Activated T-cell treated with anti-CD3 and anti-CD28 coated beads, Interleukin-2, amount 50 U/mL, for 4 hours (primary cell): ENCODE measurements around the gene ACTMAP. TPM values are rescaled to one million over a fixed set of nuclear protein-coding genes. Genes with fewer than 3 reads are reported as not detected.
"Not testable (repeated sequence)": the region's sequence is repeated elsewhere in the genome, so short reads cannot be mapped to it uniquely, and the experiment has no call there.

ENCODE experiments used
- ATAC-seq, 2 donors: fragments of 200-7000 bp; cut with Tn5 transposase; one replicate each; pipeline ENCODE4 v1.10.0; 2021
- DNase-seq: peaks from one replicate; pipeline ENCODE4 v3.0.0-alpha.2; 2020
- H3K27me3 Mint-ChIP-seq: one replicate; pipeline ENCODE4 v1.8.0; 2021; ENCODE audit warnings: low read depth, mixed read lengths
- H3K36me3 Mint-ChIP-seq: one replicate; pipeline ENCODE4 v1.8.0; 2022; ENCODE audit warnings: mixed read lengths; ENCODE audit not compliant: insufficient read depth
- H3K4me1 Mint-ChIP-seq: one replicate; pipeline ENCODE4 v1.8.0; 2021; ENCODE audit warnings: low read depth, mixed read lengths
- H3K4me3 Mint-ChIP-seq: one replicate; pipeline ENCODE4 v1.8.0; 2021; ENCODE audit warnings: mild to moderate bottlenecking, moderate library complexity, mixed read lengths
- H3K9me3 Mint-ChIP-seq: one replicate; pipeline ENCODE4 v1.8.0; 2021; ENCODE audit warnings: mixed read lengths
- total RNA-seq, 3 donors: library from RNA; stranded (reverse); gene quantifications; one replicate each; pipeline ENCODE4 v1.2.1, GENCODE V29; 2021

ACTMAP gene
- total RNA-seq, 3 donors from 2014 or later, result 7.4 to 11.4 (median 7.7) TPM

DNA sequence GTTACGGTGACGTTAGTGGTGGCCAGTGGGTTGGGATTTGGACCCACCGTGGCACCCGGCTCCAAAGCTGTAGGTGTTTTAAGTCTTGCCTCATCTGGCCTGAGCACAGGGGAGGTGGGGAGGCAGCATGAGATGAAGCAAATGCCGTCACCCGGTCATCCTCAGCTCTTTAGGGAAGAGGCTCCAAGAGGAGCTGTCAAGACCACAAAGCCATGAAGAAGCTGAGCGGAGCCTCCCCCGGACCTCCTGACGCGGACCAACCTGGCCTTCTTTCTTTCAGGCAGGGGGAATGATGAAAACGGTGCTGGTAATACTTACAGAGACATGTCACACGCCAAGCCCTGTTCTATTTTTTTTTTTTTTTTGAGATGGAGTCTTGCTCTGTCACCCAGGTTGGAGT, 7.4 kb downstream of the ACTMAP start:
- Mint-ChIP-seq H3K36me3 (peaks cover 3% of the 10 kb centered on the region), H3K4me3 (no peak overlapping the region), H3K9me3 (no peaks in the 10 kb centered on the region), H3K4me1 (no peaks in the 10 kb centered on the region), H3K27me3 (no peaks in the 10 kb centered on the region)
- no peak for ATAC-seq
- DNase-seq, result no peak

- DNase-seq, result no peak
- Mint-ChIP-seq H3K9me3 (no peaks in the 10 kb centered on the region), H3K4me3 (no peak overlapping the region), H3K36me3 (peaks cover 5% of the 10 kb centered on the region), H3K27me3 (no peaks in the 10 kb centered on the region), H3K4me1 (no peaks in the 10 kb centered on the region)
- ATAC-seq, result no peak
Measured at GRCh38 chr19:40742477-40742876, 7.8 kb downstream of the ACTMAP start.

- H3K4me3 Mint-ChIP-seq, result no peak overlapping the region
- no peaks in the 10 kb centered on the region for H3K9me3 Mint-ChIP-seq
- H3K36me3 Mint-ChIP-seq, result peaks cover 6% of the 10 kb centered on the region
- no peaks in the 10 kb centered on the region for H3K4me1 Mint-ChIP-seq
- H3K27me3 Mint-ChIP-seq, result no peaks in the 10 kb centered on the region
- ATAC-seq (no peak), DNase-seq (no peak)
Measured at GRCh38 chr19:40741527-40742390, 8.5 kb downstream of the ACTMAP start.

DNA sequence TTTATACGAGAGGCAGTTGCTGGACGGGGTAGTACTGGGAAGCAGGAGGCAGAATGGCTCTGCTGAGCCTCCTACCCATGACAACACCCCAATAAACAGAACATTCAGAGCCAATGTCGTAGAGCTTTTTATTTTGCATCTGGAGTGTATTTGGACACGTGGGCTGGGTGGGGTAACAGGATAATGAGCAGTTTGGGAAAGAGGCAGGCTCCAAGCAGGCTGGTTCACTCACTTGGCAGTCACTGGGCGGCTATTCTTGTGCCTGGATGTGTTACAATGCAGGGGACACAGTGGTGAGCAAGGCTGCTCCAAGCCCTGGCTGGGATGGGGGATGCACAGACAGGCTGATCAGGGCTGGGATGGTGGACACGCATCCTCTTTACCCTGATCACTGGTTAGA, 9.5 kb downstream of the ACTMAP start:
- ATAC-seq (no peak), DNase-seq (no peak)
- no peaks in the 10 kb centered on the region for H3K9me3 Mint-ChIP-seq
- no peaks in the 10 kb centered on the region for H3K27me3 Mint-ChIP-seq
- H3K4me3 Mint-ChIP-seq, result no peak overlapping the region
- H3K4me1 Mint-ChIP-seq, result no peaks in the 10 kb centered on the region
- H3K36me3 Mint-ChIP-seq, result peaks cover 7% of the 10 kb centered on the region

DNA sequence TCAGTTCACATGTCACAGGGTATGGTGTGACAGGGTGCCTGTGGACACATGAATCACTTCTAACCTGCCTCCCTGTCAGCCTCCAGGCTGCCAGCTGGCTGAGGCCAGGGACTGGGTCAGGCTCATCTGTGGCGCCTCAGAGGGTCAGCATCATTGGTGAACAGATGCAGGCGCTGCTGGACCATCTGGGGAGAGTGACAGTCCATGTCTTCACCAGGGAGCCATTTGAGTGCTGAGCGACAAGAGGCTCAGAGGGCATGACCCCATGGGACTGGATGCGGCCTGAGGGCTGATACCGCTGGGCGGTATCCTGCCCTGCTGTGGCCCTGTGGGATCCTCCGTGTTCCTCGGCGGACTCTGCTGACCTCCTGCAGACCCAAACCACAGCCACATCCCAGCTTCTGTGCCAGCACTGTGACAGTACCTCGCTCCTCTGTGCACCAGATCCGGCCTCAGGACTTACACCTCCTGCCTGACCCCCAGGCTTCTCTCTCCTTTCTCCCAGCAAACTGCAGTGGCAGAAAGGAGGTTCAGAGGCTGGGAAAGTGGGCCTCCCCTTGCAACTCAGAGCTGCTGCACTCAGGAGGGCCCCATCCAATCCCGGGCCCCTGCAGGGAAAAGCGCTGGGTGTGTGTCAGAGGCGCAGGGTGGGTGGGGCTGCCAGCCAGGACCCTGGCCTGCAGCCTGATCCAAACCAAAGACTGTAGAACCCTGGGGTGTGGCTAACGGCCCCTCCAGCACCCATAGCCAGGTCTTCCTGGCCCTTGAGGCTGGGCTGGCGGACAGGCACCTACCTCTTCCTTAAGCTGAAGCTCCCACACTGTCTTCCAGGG, 10.2 kb downstream of the ACTMAP start:
- DNase-seq (no peak), ATAC-seq (no peak)
- Mint-ChIP-seq H3K4me1 (no peaks in the 10 kb centered on the region), H3K27me3 (no peaks in the 10 kb centered on the region), H3K4me3 (no peak overlapping the region), H3K36me3 (peaks cover 13% of the 10 kb centered on the region), H3K9me3 (no peaks in the 10 kb centered on the region)

DNA sequence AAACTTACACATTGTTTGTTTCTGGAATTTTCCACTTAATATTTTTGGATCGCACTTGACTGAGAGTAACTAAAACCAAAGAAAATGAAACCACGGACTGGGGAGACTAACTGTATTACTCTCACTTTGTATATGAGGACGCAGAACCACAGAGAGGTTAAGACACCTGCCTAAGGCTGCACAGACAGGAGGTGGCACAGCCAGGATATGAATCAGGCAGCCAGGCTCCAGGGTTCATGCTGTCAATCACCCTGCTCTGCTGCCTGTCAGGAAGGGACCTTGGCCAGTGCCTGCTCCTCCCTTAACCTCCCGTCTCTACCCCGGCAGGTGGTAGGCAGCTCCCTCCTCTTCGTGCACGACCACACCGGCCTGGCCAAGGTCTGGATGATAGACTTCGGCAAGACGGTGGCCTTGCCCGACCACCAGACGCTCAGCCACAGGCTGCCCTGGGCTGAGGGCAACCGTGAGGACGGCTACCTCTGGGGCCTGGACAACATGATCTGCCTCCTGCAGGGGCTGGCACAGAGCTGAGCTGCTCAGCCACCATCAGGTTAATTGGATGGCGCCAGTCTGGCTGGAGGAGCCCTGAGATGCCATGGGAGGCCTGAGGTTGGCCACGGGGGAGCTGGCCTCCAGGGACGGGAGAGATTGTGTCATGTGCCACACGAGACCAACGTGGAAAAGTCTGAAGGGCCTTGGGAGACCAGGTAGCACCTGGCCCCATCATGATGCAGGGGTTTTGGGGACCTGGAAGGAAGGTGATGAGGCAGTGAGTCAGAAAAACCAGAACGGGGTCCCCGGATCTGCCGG, 11.0 kb downstream of the ACTMAP start:
- Mint-ChIP-seq H3K27me3 (no peaks in the 10 kb centered on the region), H3K9me3 (no peaks in the 10 kb centered on the region), H3K4me1 (no peaks in the 10 kb centered on the region), H3K36me3 (peaks cover 18% of the 10 kb centered on the region), H3K4me3 (no peak overlapping the region)
- DNase-seq (no peak), ATAC-seq (no peak)

GRCh38 chr19:40737102-40737644, 13.1 kb downstream of the ACTMAP start:
- peaks cover 30% of the 10 kb centered on the region for H3K36me3 Mint-ChIP-seq
- DNase-seq (no peak), ATAC-seq (no peak)
- no peaks in the 10 kb centered on the region for H3K9me3 Mint-ChIP-seq
- no peaks in the 10 kb centered on the region for H3K27me3 Mint-ChIP-seq
- no peaks in the 10 kb centered on the region for H3K4me1 Mint-ChIP-seq
- H3K4me3 Mint-ChIP-seq, result no peak overlapping the region

GRCh38 chr19:40736661-40737060, 13.6 kb downstream of the ACTMAP start:
- H3K36me3 Mint-ChIP-seq, result peaks cover 30% of the 10 kb centered on the region
- H3K4me3 Mint-ChIP-seq, result no peak overlapping the region
- H3K9me3 Mint-ChIP-seq, result no peaks in the 10 kb centered on the region
- no peaks in the 10 kb centered on the region for H3K4me1 Mint-ChIP-seq
- H3K27me3 Mint-ChIP-seq, result no peaks in the 10 kb centered on the region
- ATAC-seq, result no peak
- no peak for DNase-seq

DNA sequence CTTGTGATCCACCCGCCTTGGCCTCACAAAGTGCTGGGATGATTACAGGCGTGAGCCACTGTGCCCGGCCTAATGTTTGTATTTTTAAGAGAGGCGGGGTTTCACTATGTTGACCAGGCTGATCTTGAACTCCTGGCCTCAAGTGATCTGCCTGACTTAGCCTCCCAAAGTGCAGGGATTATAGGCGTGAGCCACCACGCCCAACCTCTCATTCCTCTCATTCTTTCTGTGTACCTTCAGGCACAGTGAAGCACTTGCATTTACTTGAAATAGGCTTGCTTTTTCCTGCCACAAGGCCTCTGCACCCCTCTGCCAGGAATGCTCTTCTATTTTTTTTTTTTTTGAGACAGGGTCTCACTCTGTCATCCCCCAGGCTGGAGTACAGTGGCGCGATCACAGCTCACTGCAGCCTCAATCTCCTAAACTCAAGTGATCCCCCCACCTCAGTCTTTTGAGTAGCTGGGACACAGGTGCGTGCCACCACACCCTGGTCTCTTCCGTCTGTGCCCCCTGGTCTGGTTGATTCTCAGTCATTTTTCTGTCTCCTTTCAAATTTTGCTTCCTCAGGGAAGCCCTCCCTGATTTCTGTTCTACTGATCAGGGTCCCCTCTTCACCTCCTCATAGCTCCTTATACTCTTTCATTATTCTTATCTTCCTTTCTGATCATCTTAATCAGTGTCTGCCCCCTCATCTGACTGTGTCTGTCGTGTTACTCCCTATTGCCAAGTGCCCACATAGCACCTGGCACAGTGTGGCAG, 15.1 kb downstream of the ACTMAP start:
- H3K4me1 Mint-ChIP-seq, result no peaks in the 10 kb centered on the region
- no peaks in the 10 kb centered on the region for H3K9me3 Mint-ChIP-seq
- no peaks in the 10 kb centered on the region for H3K27me3 Mint-ChIP-seq
- ATAC-seq, result no peak
- peaks cover 37% of the 10 kb centered on the region for H3K36me3 Mint-ChIP-seq
- H3K4me3 Mint-ChIP-seq, result no peak overlapping the region
- no peak for DNase-seq

DNA sequence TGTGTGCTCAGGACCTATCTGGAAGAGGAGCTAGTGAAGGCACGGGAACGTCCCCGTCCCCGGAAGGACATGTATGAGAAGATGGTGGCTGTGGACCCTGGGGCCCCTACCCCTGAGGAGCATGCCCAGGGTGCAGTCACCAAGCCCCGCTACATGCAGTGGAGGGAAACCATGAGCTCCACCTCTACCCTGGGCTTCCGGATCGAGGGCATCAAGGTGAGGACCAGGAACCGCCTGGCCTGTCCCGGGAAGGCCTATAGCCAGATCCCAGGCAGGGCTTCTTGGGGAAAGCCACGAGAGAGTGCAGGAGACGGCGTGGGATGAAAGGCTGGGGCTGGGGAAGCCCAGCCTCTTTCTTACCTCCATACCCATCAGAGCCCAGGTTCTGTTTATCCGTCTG, 17.1 kb downstream of the ACTMAP start:
- DNase-seq, result no peak
- ATAC-seq, result no peak
- no peaks in the 10 kb centered on the region for H3K27me3 Mint-ChIP-seq
- H3K9me3 Mint-ChIP-seq, result no peaks in the 10 kb centered on the region
- H3K36me3 Mint-ChIP-seq, result peaks cover 36% of the 10 kb centered on the region
- H3K4me3 Mint-ChIP-seq, result no peak overlapping the region
- H3K4me1 Mint-ChIP-seq, result no peaks in the 10 kb centered on the region

DNA sequence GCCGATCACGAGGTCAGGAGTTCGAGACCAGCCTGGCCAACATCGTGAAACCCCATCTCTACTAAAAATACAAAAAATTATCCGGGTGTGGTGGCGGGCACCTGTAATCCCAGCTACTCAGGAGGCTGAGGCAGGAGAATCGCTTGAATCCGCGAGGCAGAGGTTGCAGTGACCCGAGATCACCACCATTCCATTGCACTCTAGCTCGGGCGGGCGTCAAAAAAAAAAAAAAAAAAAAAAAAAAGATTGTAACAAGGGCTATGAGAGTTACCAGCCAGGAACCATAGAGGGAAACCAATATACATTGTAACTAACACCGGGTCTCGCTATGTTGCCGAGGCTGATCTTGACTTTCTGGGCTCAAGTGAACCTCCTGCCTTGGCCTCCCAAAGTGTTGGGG, 18.0 kb downstream of the ACTMAP start:
- not testable (repeated sequence) for H3K9me3 Mint-ChIP-seq, H3K4me1 Mint-ChIP-seq, H3K4me3 Mint-ChIP-seq, DNase-seq, H3K27me3 Mint-ChIP-seq, ATAC-seq
- peaks cover 33% of the 10 kb centered on the region for H3K36me3 Mint-ChIP-seq

- H3K27me3 Mint-ChIP-seq, H3K4me1 Mint-ChIP-seq, H3K4me3 Mint-ChIP-seq, ATAC-seq, H3K9me3 Mint-ChIP-seq, DNase-seq: not testable (repeated sequence)
- peaks cover 32% of the 10 kb centered on the region for H3K36me3 Mint-ChIP-seq
Measured at GRCh38 chr19:40730065-40730464, 20.2 kb downstream of the ACTMAP start.

DNA sequence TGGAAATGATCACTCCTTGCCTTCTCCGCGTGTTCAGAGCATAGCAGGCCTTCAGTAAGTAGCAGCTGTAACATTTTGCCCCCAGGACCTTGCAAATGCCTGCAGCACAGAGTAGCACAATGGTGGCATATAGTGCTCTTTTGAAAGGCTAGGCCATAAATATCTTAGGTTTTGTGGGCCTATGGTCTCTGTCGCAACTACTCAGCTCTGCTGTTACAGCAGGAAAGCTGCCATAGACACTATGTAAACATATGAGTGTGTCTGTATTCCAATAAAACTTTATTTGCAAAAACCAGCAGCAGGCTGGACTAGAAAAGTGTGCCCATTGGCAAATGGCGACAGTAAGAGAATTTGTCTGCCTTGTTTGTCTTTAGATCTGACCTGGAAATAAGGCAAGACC, 24.0 kb downstream of the ACTMAP start:
- DNase-seq, result no peak
- H3K36me3 Mint-ChIP-seq, result peaks cover 21% of the 10 kb centered on the region
- no peak for ATAC-seq
- H3K9me3 Mint-ChIP-seq, result no peaks in the 10 kb centered on the region
- H3K4me3 Mint-ChIP-seq, result no peak overlapping the region
- H3K27me3 Mint-ChIP-seq, result no peaks in the 10 kb centered on the region
- H3K4me1 Mint-ChIP-seq, result peaks cover 8% of the 10 kb centered on the region
